ENCODE measurements around the gene ALKBH4.
"Not testable (repeated sequence)": the region's sequence is repeated elsewhere in the genome, so short reads cannot be mapped to it uniquely, and the experiment has no call there.

- not testable (repeated sequence) for TF ChIP-seq CTCF (conservative IDR thresholded peaks at IDR 0.05); ZFX (IDR thresholded peaks at IDR 0.05)
These were observed 42.9 kb upstream of the ALKBH4 start for GRCh38 chr7:102507410-102508088.
